MM.1S (cell line): ENCODE measurements around the gene HOXD8.

ENCODE experiments used
- EZH2 ChIP-seq: fragments of 300-600 bp; sonication (generic); optimal IDR thresholded peaks from 2 replicates; pipeline ENCODE3; 2017; ENCODE audit warnings: low read depth, mild to moderate bottlenecking, antibody characterized with exemption, low read length, mixed read lengths
- EZH2phosphoT487 ChIP-seq: fragments of 300-600 bp; sonication (generic); IDR thresholded peaks from 2 replicates; pipeline ENCODE4 v1.6.1; 2018; ENCODE audit warnings: antibody characterized with exemption, low read length
- TF ChIP-seq, protein P1 (sequence below): fragments of 300-600 bp; sonication (generic); IDR thresholded peaks from 2 replicates; pipeline ENCODE4 v1.5.1; 2016; ENCODE audit warnings: antibody characterized with exemption, low read length, mixed read lengths

DNA sequence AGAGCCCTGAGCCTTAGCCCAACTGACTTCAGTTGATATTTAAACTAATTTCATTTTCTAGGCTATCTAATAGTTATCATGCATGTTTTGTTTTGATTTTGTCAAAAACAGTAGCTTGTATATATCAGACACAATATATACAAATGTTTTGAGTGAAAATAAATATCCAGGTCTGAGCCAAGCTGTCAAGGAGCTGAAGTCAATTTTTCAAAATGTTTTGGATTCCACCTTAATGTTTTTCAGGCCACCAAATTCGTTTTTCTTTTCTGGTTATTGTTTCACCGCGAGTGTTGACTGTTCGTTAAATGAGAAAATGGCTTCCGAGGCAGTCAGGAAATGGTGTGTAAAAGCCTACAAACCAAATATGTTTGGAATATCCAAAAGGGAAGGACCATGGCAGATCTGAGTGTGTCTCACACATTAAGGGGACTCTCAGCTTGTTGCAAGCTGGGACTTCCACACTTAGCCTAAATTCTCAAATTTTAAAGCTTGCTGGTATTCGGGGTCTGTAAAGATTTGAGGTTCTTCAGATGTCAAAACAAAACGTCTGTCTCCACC lies 27.1 kb upstream of the HOXD8 start:
- TF ChIP-seq, protein P1, sequence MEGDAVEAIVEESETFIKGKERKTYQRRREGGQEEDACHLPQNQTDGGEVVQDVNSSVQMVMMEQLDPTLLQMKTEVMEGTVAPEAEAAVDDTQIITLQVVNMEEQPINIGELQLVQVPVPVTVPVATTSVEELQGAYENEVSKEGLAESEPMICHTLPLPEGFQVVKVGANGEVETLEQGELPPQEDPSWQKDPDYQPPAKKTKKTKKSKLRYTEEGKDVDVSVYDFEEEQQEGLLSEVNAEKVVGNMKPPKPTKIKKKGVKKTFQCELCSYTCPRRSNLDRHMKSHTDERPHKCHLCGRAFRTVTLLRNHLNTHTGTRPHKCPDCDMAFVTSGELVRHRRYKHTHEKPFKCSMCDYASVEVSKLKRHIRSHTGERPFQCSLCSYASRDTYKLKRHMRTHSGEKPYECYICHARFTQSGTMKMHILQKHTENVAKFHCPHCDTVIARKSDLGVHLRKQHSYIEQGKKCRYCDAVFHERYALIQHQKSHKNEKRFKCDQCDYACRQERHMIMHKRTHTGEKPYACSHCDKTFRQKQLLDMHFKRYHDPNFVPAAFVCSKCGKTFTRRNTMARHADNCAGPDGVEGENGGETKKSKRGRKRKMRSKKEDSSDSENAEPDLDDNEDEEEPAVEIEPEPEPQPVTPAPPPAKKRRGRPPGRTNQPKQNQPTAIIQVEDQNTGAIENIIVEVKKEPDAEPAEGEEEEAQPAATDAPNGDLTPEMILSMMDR = no peak
- TF ChIP-seq EZH2 = no peak
- no peak for TF ChIP-seq EZH2phosphoT487
